Osteocyte (in vitro differentiated cells): ENCODE measurements around the gene TRABD2A. TPM values are rescaled to one million over a fixed set of nuclear protein-coding genes. Genes with fewer than 3 reads are reported as not detected.

Experiments used
- DNase-seq: peaks from one replicate; pipeline ENCODE4 v3.0.0; 2021; ENCODE audit warnings: mixed read lengths; ENCODE audit not compliant: unreplicated experiment; ENCODE audit errors: extremely low spot score
- H3K27ac Mint-ChIP-seq: one replicate; pipeline ENCODE4 v1.8.0; 2021; ENCODE audit warnings: mild to moderate bottlenecking, mixed read lengths; ENCODE audit not compliant: unreplicated experiment
- H3K27me3 Mint-ChIP-seq: one replicate; pipeline ENCODE4 v1.8.0; 2021; ENCODE audit warnings: mixed read lengths; ENCODE audit not compliant: unreplicated experiment
- H3K36me3 Mint-ChIP-seq: one replicate; pipeline ENCODE4 v1.8.0; 2021; ENCODE audit warnings: mixed read lengths; ENCODE audit not compliant: unreplicated experiment
- H3K4me1 Mint-ChIP-seq: one replicate; pipeline ENCODE4 v1.8.0; 2021; ENCODE audit warnings: mixed read lengths; ENCODE audit not compliant: unreplicated experiment
- H3K4me3 Mint-ChIP-seq: one replicate; pipeline ENCODE4 v1.8.0; 2021; ENCODE audit warnings: mild to moderate bottlenecking, moderate library complexity, mixed read lengths; ENCODE audit not compliant: unreplicated experiment
- H3K9me3 Mint-ChIP-seq: one replicate; pipeline ENCODE4 v1.8.0; 2021; ENCODE audit warnings: mixed read lengths; ENCODE audit not compliant: unreplicated experiment
- total RNA-seq: library from RNA; stranded (reverse); gene quantifications from 2 replicates; pipeline ENCODE4 v1.2.1, GENCODE V29; 2021
- TF ChIP-seq, protein P1 (sequence below): fragments of 200-600 bp; sonication (generic); IDR thresholded peaks from 2 replicates; pipeline ENCODE4 v1.5.0; 2021; ENCODE audit warnings: antibody characterized with exemption, mild to moderate bottlenecking, moderate library complexity

TRABD2A gene
- total RNA-seq, 1 donor from 2014 or later = 0.99 TPM

DNA sequence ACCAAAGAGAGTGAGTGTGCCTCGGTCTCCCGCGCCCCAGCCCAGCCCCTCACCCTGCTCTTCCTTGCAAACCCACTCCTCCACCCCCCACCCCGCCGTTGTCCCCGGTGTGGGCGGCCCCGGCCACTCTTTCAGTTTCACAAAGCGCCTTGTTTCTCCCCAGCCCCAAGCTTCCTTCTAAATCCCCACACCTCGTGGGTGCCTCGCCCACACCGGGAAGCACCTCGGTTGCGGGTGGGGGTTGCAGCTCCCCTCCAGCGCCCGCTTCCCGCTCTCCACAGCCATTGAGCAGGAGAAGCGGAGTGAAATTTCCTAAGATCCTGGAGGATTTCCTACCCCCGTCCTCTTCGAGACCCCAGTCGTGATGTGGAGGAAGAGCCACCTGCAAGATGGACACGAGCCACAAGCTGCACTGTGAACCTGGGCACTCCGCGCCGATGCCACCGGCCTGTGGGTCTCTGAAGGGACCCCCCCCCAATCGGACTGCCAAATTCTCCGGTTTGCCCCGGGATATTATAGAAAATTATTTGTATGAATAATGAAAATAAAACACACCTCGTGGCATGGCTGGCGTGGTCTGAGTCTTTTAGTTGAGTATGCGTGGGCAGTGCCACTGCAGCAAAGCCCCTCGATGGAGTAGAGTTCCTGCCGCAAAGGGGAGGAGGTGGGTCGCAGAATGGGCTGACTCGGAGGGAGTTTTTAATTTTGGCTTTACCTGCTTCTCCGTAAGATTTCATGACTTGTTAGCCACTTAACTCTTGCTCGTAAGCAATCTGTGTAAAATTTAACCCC, 25.4 kb upstream of the TRABD2A start:
- H3K4me3 Mint-ChIP-seq = peak overlapping the region; percentile 86
- peaks cover 3% of the 10 kb centered on the region for H3K9me3 Mint-ChIP-seq
- no peaks in the 10 kb centered on the region for H3K27me3 Mint-ChIP-seq
- H3K27ac Mint-ChIP-seq = peak overlapping the region; percentile 88
- TF ChIP-seq, protein P1, sequence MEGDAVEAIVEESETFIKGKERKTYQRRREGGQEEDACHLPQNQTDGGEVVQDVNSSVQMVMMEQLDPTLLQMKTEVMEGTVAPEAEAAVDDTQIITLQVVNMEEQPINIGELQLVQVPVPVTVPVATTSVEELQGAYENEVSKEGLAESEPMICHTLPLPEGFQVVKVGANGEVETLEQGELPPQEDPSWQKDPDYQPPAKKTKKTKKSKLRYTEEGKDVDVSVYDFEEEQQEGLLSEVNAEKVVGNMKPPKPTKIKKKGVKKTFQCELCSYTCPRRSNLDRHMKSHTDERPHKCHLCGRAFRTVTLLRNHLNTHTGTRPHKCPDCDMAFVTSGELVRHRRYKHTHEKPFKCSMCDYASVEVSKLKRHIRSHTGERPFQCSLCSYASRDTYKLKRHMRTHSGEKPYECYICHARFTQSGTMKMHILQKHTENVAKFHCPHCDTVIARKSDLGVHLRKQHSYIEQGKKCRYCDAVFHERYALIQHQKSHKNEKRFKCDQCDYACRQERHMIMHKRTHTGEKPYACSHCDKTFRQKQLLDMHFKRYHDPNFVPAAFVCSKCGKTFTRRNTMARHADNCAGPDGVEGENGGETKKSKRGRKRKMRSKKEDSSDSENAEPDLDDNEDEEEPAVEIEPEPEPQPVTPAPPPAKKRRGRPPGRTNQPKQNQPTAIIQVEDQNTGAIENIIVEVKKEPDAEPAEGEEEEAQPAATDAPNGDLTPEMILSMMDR = no peak
- DNase-seq = peak; percentile 84
- H3K36me3 Mint-ChIP-seq = peaks cover 25% of the 10 kb centered on the region
- peaks cover 30% of the 10 kb centered on the region for H3K4me1 Mint-ChIP-seq

DNA sequence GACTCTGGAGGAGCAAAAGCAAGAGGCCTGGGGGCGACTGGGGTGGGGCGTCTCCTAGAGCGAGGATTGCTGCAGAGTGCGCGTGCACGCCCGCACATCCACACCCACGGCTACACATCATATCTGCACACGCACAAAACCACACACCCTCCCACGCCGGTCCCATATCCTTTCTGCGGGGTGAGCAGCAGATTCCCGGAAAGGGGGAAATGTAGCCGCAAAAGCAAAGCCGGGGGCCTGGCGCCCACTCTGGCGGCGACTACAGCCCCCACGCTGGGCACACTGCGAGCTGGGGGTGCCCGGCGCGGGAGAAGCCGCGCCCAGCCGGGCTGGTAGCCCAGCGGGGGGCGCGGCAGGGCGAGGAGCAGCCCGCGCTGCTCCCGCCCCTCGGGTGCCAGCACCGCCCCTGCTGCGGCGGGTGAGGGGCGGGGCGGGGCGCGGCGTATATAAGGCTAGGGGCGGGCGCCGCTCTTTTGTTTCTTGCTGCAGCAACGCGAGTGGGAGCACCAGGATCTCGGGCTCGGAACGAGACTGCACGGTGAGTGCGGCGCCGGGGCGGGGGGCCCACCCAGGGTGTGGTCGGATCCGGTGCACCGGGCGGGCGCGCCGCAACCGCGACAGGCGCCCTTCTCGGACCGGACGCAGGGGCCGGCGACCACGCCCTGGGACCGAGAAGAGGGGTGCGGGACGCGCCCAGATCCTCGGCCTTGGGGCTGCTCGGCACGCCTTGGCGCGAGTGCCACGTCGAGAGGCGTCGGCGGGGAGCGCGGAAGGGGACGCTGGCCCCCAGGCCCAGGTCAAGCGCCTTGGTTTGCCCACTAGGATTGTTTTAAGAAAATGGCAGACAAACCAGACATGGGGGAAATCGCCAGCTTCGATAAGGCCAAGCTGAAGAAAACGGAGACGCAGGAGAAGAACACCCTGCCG, 24.6 kb upstream of the TRABD2A start, which contains the start of gene TMSB10:
TMSB10 (plus strand) TSS at position 476 of the 927 bp plus-strand sequence.
- Mint-ChIP-seq H3K4me1 (peaks cover 30% of the 10 kb centered on the region), H3K9me3 (peaks cover 3% of the 10 kb centered on the region), H3K27me3 (no peaks in the 10 kb centered on the region), H3K27ac (peak within 1 kb of the TSS; percentile 92), H3K36me3 (peaks cover 25% of the 10 kb centered on the region), H3K4me3 (peak within 1 kb of the TSS; percentile 86)
- TF ChIP-seq, protein P1 = no peak
- peak; percentile 97 for DNase-seq

DNA sequence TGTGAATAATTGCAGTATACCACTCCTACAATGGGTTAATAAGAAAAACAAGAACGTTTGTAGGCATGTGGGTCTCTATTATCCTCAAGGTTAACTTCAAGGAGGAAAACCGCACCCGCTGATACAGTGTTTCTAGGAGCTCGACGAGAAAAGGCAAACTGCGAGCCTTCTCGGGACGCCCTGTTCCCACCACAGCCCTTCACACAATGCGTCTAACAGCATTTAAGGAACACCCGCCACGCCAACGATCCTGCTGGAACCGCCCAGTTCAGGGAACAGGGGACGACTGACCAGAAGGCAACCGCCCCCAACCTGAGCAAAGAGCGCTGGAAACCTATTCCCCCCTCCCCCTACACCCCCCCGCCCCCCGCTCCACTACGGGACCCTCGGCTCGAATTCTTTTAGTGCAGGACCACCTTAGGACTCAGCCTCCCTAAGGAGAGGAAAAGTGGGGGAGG, 23.9 kb upstream of the TRABD2A start:
- TF ChIP-seq, protein P1 = no peak
- DNase-seq = peak; percentile 85
- peak overlapping the region; percentile 80 for H3K4me3 Mint-ChIP-seq
- peaks cover 25% of the 10 kb centered on the region for H3K36me3 Mint-ChIP-seq
- H3K4me1 Mint-ChIP-seq = peaks cover 30% of the 10 kb centered on the region
- H3K27ac Mint-ChIP-seq = peak overlapping the region; percentile 92
- peaks cover 3% of the 10 kb centered on the region for H3K9me3 Mint-ChIP-seq
- no peaks in the 10 kb centered on the region for H3K27me3 Mint-ChIP-seq

DNA sequence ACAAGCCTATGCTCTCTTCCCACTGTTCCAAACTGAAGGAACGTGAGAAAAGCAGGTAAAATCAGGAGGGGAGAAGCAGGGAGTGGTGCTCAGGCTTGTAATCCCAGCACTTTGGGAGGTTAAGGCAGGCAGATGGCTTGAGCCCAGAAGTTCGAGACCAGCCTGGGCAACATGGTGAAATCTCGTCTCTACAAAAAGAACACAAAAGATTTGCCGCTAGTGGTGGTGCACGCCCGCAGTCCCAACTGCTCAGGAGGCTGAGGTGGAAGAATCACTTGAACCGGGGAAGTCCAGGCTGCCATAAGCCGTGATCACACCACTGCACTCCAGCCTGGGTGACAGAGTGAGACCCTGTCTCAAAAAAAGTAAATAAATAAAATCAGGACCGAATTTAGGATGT, 23.3 kb upstream of the TRABD2A start:
- Mint-ChIP-seq H3K9me3 (peaks cover 3% of the 10 kb centered on the region), H3K4me3 (peak overlapping the region; percentile 80), H3K27me3 (no peaks in the 10 kb centered on the region), H3K27ac (peak overlapping the region; percentile 92), H3K4me1 (peaks cover 30% of the 10 kb centered on the region), H3K36me3 (peaks cover 25% of the 10 kb centered on the region)
- DNase-seq = peak; percentile 19
- TF ChIP-seq, protein P1 = no peak
